Measurements from ENCODE around the gene SEMA7A.

DNA sequence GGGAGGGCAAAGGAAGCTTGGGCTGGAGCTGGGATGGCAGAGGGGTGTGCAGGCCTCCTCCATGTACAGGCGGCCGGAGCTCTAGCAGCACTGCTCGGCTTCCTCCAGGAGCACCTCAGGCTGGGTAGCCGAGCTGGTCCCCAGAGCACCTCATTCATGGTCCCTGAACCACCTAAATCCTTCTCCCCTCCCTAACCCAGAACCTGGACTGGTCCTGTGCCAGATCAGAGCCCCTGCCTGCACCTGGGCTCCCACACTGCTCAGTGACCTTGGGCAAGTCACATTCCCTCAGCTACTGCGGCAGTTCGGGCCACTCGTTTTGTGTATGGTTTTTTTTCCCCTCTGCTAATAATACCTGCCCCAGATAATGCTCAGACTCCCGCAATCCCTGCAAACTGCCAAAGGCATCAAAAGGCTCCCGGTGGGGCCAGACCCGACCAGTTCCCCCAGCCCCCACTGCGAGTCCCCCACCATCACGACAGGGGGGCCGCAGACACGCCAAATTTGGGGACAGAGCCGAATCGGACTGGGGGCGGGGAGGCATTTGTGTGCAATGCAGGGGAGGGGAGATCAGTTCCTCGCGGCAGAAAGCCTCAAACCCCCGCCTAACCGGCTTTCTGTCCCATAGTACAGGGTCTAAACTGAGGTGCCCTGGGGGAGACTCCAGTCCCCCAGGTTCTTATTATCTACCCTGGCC is 1.3 kb downstream of the SEMA7A start:
- TF ChIP-seq, protein P1, sequence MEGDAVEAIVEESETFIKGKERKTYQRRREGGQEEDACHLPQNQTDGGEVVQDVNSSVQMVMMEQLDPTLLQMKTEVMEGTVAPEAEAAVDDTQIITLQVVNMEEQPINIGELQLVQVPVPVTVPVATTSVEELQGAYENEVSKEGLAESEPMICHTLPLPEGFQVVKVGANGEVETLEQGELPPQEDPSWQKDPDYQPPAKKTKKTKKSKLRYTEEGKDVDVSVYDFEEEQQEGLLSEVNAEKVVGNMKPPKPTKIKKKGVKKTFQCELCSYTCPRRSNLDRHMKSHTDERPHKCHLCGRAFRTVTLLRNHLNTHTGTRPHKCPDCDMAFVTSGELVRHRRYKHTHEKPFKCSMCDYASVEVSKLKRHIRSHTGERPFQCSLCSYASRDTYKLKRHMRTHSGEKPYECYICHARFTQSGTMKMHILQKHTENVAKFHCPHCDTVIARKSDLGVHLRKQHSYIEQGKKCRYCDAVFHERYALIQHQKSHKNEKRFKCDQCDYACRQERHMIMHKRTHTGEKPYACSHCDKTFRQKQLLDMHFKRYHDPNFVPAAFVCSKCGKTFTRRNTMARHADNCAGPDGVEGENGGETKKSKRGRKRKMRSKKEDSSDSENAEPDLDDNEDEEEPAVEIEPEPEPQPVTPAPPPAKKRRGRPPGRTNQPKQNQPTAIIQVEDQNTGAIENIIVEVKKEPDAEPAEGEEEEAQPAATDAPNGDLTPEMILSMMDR (IDR thresholded peaks at IDR 0.05): no peak
- no peak for TF ChIP-seq POLR2A (IDR thresholded peaks at IDR 0.05)
